ENCODE data around the gene RNF114. TPM values are rescaled to one million over a fixed set of nuclear protein-coding genes. Genes with fewer than 3 reads are reported as not detected.
"Not testable (repeated sequence)": the region's sequence is repeated elsewhere in the genome, so short reads cannot be mapped to it uniquely, and the experiment has no call there.

Gene RNF114
- total RNA-seq, 1 experiment from 2014 or later, result 88.1 TPM

GRCh38 chr20:49894073-49894470 is 42.1 kb upstream of the RNF114 start (continued):
- TF ChIP-seq MYBL2 (CRISPR knock-in tag; IDR thresholded peaks at IDR 0.05), result no peak
- TF ChIP-seq ZBTB43 (CRISPR knock-in tag; IDR thresholded peaks at IDR 0.05), result no peak

GRCh38 chr20:49895474-49896093 is 40.6 kb upstream of the RNF114 start:
- H3K4me1 Mint-ChIP-seq; H3K9me3 Mint-ChIP-seq; ATAC-seq; CTCF ChIA-PET; H3K27me3 Mint-ChIP-seq (ENCODE audit: low read depth); DNase-seq (ENCODE audit: low spot score); H3K4me3 Mint-ChIP-seq; POLR2A ChIA-PET; H3K36me3 Mint-ChIP-seq; H3K27ac Mint-ChIP-seq: not testable (repeated sequence)

GRCh38 chr20:49896204-49896603 is 40.0 kb upstream of the RNF114 start:
- H3K4me1 Mint-ChIP-seq, result peaks cover 5% of the 10 kb centered on the region

GRCh38 chr20:49899541-49900383 is 36.4 kb upstream of the RNF114 start:
- Mint-ChIP-seq H3K36me3 (peaks cover 6% of the 10 kb centered on the region; the same call in 1 of the 2 replicates), H3K4me1 (no peaks in the 10 kb centered on the region), H3K4me3 (no peak overlapping the region), H3K27me3 (ENCODE audit: low read depth) (0 out of 2 replicates have a peak, but pooled peaks cover 3% of the 10 kb centered on the region), H3K9me3 (no peaks in the 10 kb centered on the region), H3K27ac (no peak overlapping the region)
- TF ChIP-seq GABPB1 (CRISPR knock-in tag; IDR thresholded peaks at IDR 0.05), result peak; percentile 50; the same call in 1 of the 2 replicates
- no peak for TF ChIP-seq ZNF263 (CRISPR knock-in tag; IDR thresholded peaks at IDR 0.05; ENCODE audit: low read depth)
- DNase-seq (ENCODE audit: low spot score) (no peak), ATAC-seq (no peak)
- CTCF ChIA-PET, result interaction anchor here (1.3 to 3.0 kb wide), 3 partner anchors 10 to 289 kb away, joined by 5 to 15 read pairs (median 13); no protein-coding TSS in a partner anchor
- POLR2A ChIA-PET, result interaction anchor here (0.6 kb wide), 1 partner anchor 165 kb away, joined by 3 read pairs; no protein-coding TSS in a partner anchor

More at GRCh38 chr20:49896204-49896603, 40.0 kb upstream of the RNF114 start:
- H3K9me3 Mint-ChIP-seq, result no peaks in the 10 kb centered on the region
- TF ChIP-seq MAX (CRISPR knock-in tag; IDR thresholded peaks at IDR 0.05) (no peak), ELF4 (CRISPR knock-in tag; IDR thresholded peaks at IDR 0.05; ENCODE audit: low read depth) (no peak), TCF7 (CRISPR knock-in tag; IDR thresholded peaks at IDR 0.05; ENCODE audit: low read depth) (no peak), ZBTB21 (CRISPR knock-in tag; IDR thresholded peaks at IDR 0.05; ENCODE audit: borderline replicate concordance) (no peak), EMX1 (CRISPR knock-in tag; IDR thresholded peaks at IDR 0.05) (no peak), NFE2L1 (CRISPR knock-in tag; IDR thresholded peaks at IDR 0.05) (no peak), SMAD4 (CRISPR knock-in tag; IDR thresholded peaks at IDR 0.05) (no peak), NFYB (CRISPR knock-in tag; conservative IDR thresholded peaks at IDR 0.05; ENCODE audit: low read depth) (no peak), CDX4 (CRISPR knock-in tag; IDR thresholded peaks at IDR 0.05; ENCODE audit: borderline replicate concordance) (no peak), CBFB (CRISPR knock-in tag; IDR thresholded peaks at IDR 0.05; ENCODE audit: low read depth) (no peak)
- H3K27me3 Mint-ChIP-seq (ENCODE audit: low read depth), result 0 out of 2 replicates have a peak, but pooled peaks cover 3% of the 10 kb centered on the region
- no peak overlapping the region for H3K27ac Mint-ChIP-seq
- H3K36me3 Mint-ChIP-seq, result no peaks in the 10 kb centered on the region
- POLR2A ChIA-PET, result no interaction called here
- CTCF ChIA-PET, result interaction anchor here (1.0 kb wide), 1 partner anchor 288 kb away, joined by 5 read pairs; no protein-coding TSS in a partner anchor
- no peak overlapping the region for H3K4me3 Mint-ChIP-seq
- no peak for DNase-seq (ENCODE audit: low spot score)
- no peak for ATAC-seq
